H9 (cell line): ENCODE results near the gene OMA1. TPM values are rescaled to one million over a fixed set of nuclear protein-coding genes. Genes with fewer than 3 reads are reported as not detected.
A peak's percentile ranks its signal among the peaks of the same experiment; 100 is the strongest.

Source experiments
- DNase-seq: peaks from one replicate; pipeline ENCODE4 v3.0.0-alpha.2; 2017
- H2AFZ ChIP-seq: one replicate; pipeline ENCODE4 v1.6.1; 2013; ENCODE audit warnings: mild to moderate bottlenecking, low read length, control low read depth, moderate library complexity
- H2AK5ac ChIP-seq: 2 replicates; pipeline ENCODE4 v1.6.1; 2013; ENCODE audit warnings: low read length, control low read depth, mixed read lengths; ENCODE audit not compliant: insufficient read length
- H2BK120ac ChIP-seq: one replicate; pipeline ENCODE4 v1.6.1; 2013; ENCODE audit warnings: low read depth, mild to moderate bottlenecking, low read length, control low read depth, inconsistent platforms; ENCODE audit not compliant: poor library complexity, severe bottlenecking
- H2BK12ac ChIP-seq: 2 replicates; pipeline ENCODE4 v1.6.1; 2013; ENCODE audit warnings: low read length, control low read depth, mixed read lengths, low read depth; ENCODE audit not compliant: insufficient read length
- H2BK15ac ChIP-seq: 2 replicates; pipeline ENCODE4 v1.6.1; 2013; ENCODE audit warnings: low read depth, low read length, control low read depth
- H2BK20ac ChIP-seq: one replicate; pipeline ENCODE4 v1.6.1; 2013; ENCODE audit warnings: low read depth, mild to moderate bottlenecking, low read length, control low read depth, inconsistent platforms; ENCODE audit not compliant: poor library complexity, severe bottlenecking
- H2BK5ac ChIP-seq: 2 replicates; pipeline ENCODE4 v1.6.1; 2013; ENCODE audit warnings: low read length, control low read depth, mixed read lengths; ENCODE audit not compliant: insufficient read length
- H3K14ac ChIP-seq: 2 replicates; pipeline ENCODE4 v1.6.1; 2013; ENCODE audit warnings: low read length, control low read depth; ENCODE audit not compliant: insufficient read depth
- H3K18ac ChIP-seq: 2 replicates; pipeline ENCODE4 v1.6.1; 2013; ENCODE audit warnings: low read depth, mild to moderate bottlenecking, mixed read lengths, low read length, control low read depth; ENCODE audit not compliant: insufficient read length
- H3K23ac ChIP-seq: 2 replicates; pipeline ENCODE4 v1.6.1; 2013; ENCODE audit warnings: low read length, control low read depth, mixed read lengths, low read depth; ENCODE audit not compliant: insufficient read length
- H3K23me2 ChIP-seq: 2 replicates; pipeline ENCODE4 v1.6.1; 2013; ENCODE audit warnings: low read depth, mild to moderate bottlenecking, mixed read lengths, low read length, control low read depth; ENCODE audit not compliant: insufficient read length, poor library complexity, severe bottlenecking
- H3K27ac ChIP-seq: 2 replicates; pipeline ENCODE4 v1.5.1; 2013; ENCODE audit warnings: low read length, control low read depth, mixed read lengths, low read depth; ENCODE audit not compliant: insufficient read length
- H3K27me3 ChIP-seq: 2 replicates; pipeline ENCODE4 v1.6.1; 2013; ENCODE audit warnings: low read length, control low read depth, inconsistent platforms; ENCODE audit not compliant: insufficient read depth
- H3K4ac ChIP-seq: 2 replicates; pipeline ENCODE4 v1.6.1; 2013; ENCODE audit warnings: low read depth, mild to moderate bottlenecking, control low read depth, inconsistent platforms, low read length, moderate library complexity
- H3K4me1 ChIP-seq: 2 replicates; pipeline ENCODE4 v1.6.1; 2013; ENCODE audit warnings: low read length, control low read depth, inconsistent platforms; ENCODE audit not compliant: insufficient read depth
- H3K4me2 ChIP-seq: 2 replicates; pipeline ENCODE4 v1.6.1; 2013; ENCODE audit warnings: low read length, control low read depth, mixed read lengths; ENCODE audit not compliant: insufficient read length, insufficient read depth
- H3K56ac ChIP-seq: 2 replicates; pipeline ENCODE4 v1.6.1; 2013; ENCODE audit warnings: low read depth, mild to moderate bottlenecking, mixed read lengths, low read length, control low read depth; ENCODE audit not compliant: insufficient read length
- H3K79me1 ChIP-seq: 2 replicates; pipeline ENCODE4 v1.6.1; 2013; ENCODE audit warnings: low read depth, mild to moderate bottlenecking, moderate library complexity, low read length, control low read depth, inconsistent platforms; ENCODE audit not compliant: insufficient read depth, poor library complexity, severe bottlenecking
- H3K79me2 ChIP-seq: 2 replicates; pipeline ENCODE4 v1.6.1; 2013; ENCODE audit warnings: low read length, control low read depth, inconsistent platforms; ENCODE audit not compliant: insufficient read depth
- H3K9ac ChIP-seq: 2 replicates; pipeline ENCODE4 v1.6.1; 2013; ENCODE audit warnings: low read length, control low read depth, mixed read lengths; ENCODE audit not compliant: insufficient read length; ENCODE audit errors: extremely low read depth
- H3K9me3 ChIP-seq: one replicate; pipeline ENCODE4 v1.6.1; 2013; ENCODE audit warnings: low read depth, low read length, inconsistent platforms; ENCODE audit not compliant: control insufficient read depth
- H3T11ph ChIP-seq: one replicate; pipeline ENCODE4 v1.6.1; 2013; ENCODE audit warnings: mild to moderate bottlenecking, low read length, control low read depth, inconsistent platforms
- H4K20me1 ChIP-seq: one replicate; pipeline ENCODE4 v1.6.1; 2013; ENCODE audit not compliant: control insufficient read depth, insufficient read length, insufficient read depth
- H4K5ac ChIP-seq: 2 replicates; pipeline ENCODE4 v1.6.1; 2013; ENCODE audit warnings: low read depth, mild to moderate bottlenecking, mixed read lengths, low read length, control low read depth; ENCODE audit not compliant: insufficient read length
- H4K8ac ChIP-seq: replicated peaks from 2 replicates; pipeline ENCODE4 v1.6.1; 2013; ENCODE audit warnings: low read length, control low read depth, mixed read lengths, low read depth; ENCODE audit not compliant: insufficient read length
- H4K91ac ChIP-seq: 2 replicates; pipeline ENCODE4 v1.6.1; 2013; ENCODE audit warnings: low read depth, mild to moderate bottlenecking, moderate library complexity, mixed read lengths, low read length, control low read depth; ENCODE audit not compliant: insufficient read length
- H3K27ac Mint-ChIP-seq, 3 experiments: 2 replicates in 2 of 3; 3 replicates in 1 of 3; pipeline ENCODE4 v1.8.0; 2020 to 2021; ENCODE audit warnings: mixed read lengths in 3 of 3, mild to moderate bottlenecking in 1 of 3, moderate library complexity in 1 of 3
- H3K27me3 Mint-ChIP-seq: 2 replicates; pipeline ENCODE4 v1.8.0; 2021; ENCODE audit warnings: low read depth, mild to moderate bottlenecking, moderate library complexity, mixed read lengths
- H3K36me3 Mint-ChIP-seq, 3 experiments: 2 replicates in 2 of 3; 3 replicates in 1 of 3; pipeline ENCODE4 v1.8.0; 2020 to 2021; ENCODE audit warnings: low read depth in 3 of 3, mixed read lengths in 3 of 3; ENCODE audit not compliant: insufficient read depth in 1 of 3
- H3K4me1 Mint-ChIP-seq, 2 experiments: 2 replicates each; pipeline ENCODE4 v1.8.0; 2020; ENCODE audit warnings: mixed read lengths in 2 of 2
- H3K4me3 Mint-ChIP-seq, 2 experiments: 2 replicates in 1 of 2; 3 replicates in 1 of 2; pipeline ENCODE4 v1.8.0; 2020 to 2021; ENCODE audit warnings: mild to moderate bottlenecking in 2 of 2, mixed read lengths in 2 of 2, moderate library complexity in 1 of 2
- H3K9me3 Mint-ChIP-seq, 2 experiments: 2 replicates in 1 of 2; 3 replicates in 1 of 2; pipeline ENCODE4 v1.8.0; 2020; ENCODE audit warnings: mild to moderate bottlenecking in 2 of 2, mixed read lengths in 2 of 2, moderate library complexity in 1 of 2
- WGBS: extraction: QIAGEN DNeasy Blood & Tissue Kit; methylation state at CpG from one replicate; pipeline ENCODE4 v1.1.7; 2013; ENCODE audit warnings: missing lambda C conversion rate, low lambda C conversion rate, mixed read lengths; ENCODE audit not compliant: insufficient read length; ENCODE audit errors: extremely low coverage; 5-methylcytosine and 5-hydroxymethylcytosine counted together
- total RNA-seq: library from RNA; stranded (reverse); gene quantifications from 2 replicates; pipeline ENCODE4 v1.2.1, GENCODE V29; 2021
- TF ChIP-seq, protein P1 (sequence below): fragments of 200-600 bp; sonication (generic); conservative IDR thresholded peaks from 3 replicates; pipeline ENCODE4 v1.8.0; 2021; ENCODE audit warnings: antibody characterized with exemption, mild to moderate bottlenecking

Gene OMA1
- total RNA-seq, 1 experiment from 2014 or later: 12.9 TPM

DNA sequence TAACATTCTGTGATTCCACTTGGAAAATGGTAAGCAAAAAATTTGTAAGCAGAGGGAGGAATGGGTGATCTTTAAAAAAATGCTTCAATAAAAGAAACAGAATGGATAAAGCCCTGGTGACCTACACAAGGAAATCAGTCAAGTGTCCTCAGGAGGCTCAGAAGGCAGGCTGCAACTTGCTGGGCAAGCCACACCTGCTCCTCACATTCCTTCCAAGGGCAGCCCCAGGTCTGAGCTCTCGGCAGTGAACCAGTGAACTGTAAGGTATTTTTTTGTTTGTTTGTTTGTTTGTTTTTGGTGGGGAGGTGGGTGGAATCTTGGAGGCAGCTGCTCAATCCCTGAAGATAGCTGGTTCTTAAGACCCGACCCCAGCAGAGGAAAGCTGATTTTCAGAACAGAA, 26.2 kb upstream of the OMA1 start:
- Histone ChIP-seq H3K9ac (no peak overlapping the region), H3T11ph (no peak overlapping the region), H2BK5ac (no peak overlapping the region), H3K23ac (no peak overlapping the region), H3K23me2 (peaks cover 5% of the 10 kb centered on the region), H3K4me2 (no peak overlapping the region), H2BK12ac (no peak overlapping the region), H3K4ac (no peak overlapping the region), H4K91ac (no peak overlapping the region), H3K4me1 (peaks cover 2% of the 10 kb centered on the region; the same call in 1 of the 2 replicates), H2AK5ac (no peak overlapping the region), H3K14ac (no peak overlapping the region), H3K27ac (no peak overlapping the region), H3K56ac (no peak overlapping the region), H3K79me2 (no peaks in the 10 kb centered on the region), H3K18ac (no peak overlapping the region), H4K5ac (no peak overlapping the region), H4K8ac (no peak overlapping the region), H4K20me1 (no peaks in the 10 kb centered on the region), H2AFZ (no peak overlapping the region), H2BK120ac (no peak overlapping the region), H3K27me3 (peaks cover 8% of the 10 kb centered on the region; the same call in 1 of the 2 replicates), H3K9me3 (no peaks in the 10 kb centered on the region), H2BK15ac (no peak overlapping the region), H2BK20ac (no peak overlapping the region), H3K79me1 (no peaks in the 10 kb centered on the region)
- H3K27me3 Mint-ChIP-seq: peaks cover 30% of the 10 kb centered on the region
- DNase-seq: peak; percentile 52
- whole genome bisulfite sequencing: no CpG with 5 or more reads among the region's 2 CpGs
- peaks cover 0 to 9% (median 4%) of the 10 kb centered on the region in 3 experiments; a peak in 3 of 7 replicates for H3K36me3 Mint-ChIP-seq
- H3K4me3 Mint-ChIP-seq: no peak overlapping the region; a peak in 1 of 5 replicates
- H3K27ac Mint-ChIP-seq: peak overlapping the region in 1 of 3 experiments; percentile 45; a peak in 1 of 7 replicates
- H3K4me1 Mint-ChIP-seq: peaks cover 30 to 37% of the 10 kb centered on the region in 2 experiments
- peaks cover 0 to 9% of the 10 kb centered on the region in 2 experiments; a peak in 2 of 5 replicates for H3K9me3 Mint-ChIP-seq
- TF ChIP-seq, protein P1, sequence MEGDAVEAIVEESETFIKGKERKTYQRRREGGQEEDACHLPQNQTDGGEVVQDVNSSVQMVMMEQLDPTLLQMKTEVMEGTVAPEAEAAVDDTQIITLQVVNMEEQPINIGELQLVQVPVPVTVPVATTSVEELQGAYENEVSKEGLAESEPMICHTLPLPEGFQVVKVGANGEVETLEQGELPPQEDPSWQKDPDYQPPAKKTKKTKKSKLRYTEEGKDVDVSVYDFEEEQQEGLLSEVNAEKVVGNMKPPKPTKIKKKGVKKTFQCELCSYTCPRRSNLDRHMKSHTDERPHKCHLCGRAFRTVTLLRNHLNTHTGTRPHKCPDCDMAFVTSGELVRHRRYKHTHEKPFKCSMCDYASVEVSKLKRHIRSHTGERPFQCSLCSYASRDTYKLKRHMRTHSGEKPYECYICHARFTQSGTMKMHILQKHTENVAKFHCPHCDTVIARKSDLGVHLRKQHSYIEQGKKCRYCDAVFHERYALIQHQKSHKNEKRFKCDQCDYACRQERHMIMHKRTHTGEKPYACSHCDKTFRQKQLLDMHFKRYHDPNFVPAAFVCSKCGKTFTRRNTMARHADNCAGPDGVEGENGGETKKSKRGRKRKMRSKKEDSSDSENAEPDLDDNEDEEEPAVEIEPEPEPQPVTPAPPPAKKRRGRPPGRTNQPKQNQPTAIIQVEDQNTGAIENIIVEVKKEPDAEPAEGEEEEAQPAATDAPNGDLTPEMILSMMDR: no peak
